G401 (cell line): Measurements from ENCODE around the gene CDH6. TPM values are rescaled to one million over a fixed set of nuclear protein-coding genes. Genes with fewer than 3 reads are reported as not detected.

ENCODE experiments used
- DNase-seq: peaks from one replicate; pipeline ENCODE4 v3.0.0-alpha.2; 2015; ENCODE audit warnings: low spot score
- in situ Hi-C: cut with HindIII; loops from 2 replicates; pipeline ENCODE4 v1.10.0; 2016; ENCODE audit warnings: low sequenced_read_pairs, mixed read lengths
- total RNA-seq: library from RNA; depleted of rRNA; stranded (reverse); fragments of >200 nt; shearing (Covaris generic); gene quantifications from 2 replicates; pipeline ENCODE4 v1.2.3, GENCODE V29; 2014

Gene CDH6
- total RNA-seq, 1 experiment from 2014 or later, result 0.58 TPM

DNA sequence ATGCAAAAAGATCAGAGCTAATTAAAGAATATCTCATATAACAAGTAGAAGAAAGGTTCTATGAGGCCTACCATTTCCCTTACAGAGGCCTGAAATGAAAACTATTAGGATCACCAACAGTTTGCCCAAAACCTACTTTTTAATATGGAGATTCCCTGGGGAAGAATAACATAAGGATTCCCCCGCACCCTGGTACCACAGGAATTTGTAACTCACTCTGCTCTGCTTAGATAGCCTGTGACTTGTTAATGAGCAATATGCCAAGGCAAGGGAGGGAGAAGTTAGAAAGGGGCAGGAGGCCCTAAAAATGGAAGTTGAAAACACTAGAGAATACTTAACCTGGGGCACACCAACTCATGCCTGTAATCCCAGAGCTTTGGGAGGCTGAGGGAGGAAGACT, 107.0 kb downstream of the CDH6 start:
- in situ Hi-C loops, result no loop called here
- DNase-seq, result no peak

DNA sequence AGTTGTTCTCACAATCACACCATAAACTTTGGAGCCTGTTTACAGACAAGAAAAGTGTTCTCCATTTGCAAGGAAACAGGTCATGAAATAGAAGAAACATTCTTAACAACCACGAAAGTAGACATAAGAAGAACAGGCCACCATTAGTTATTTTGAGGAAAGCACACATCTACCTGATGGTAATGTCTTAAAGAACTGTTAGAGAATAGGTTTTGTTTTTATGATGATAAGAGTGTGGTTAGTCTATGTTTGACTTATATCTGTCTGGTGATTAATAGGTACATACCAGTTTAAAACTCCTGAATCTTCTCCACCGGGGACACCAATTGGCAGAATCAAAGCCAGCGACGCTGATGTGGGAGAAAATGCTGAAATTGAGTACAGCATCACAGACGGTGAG, 108.3 kb downstream of the CDH6 start:
- in situ Hi-C loops, result no loop called here
- no peak for DNase-seq

- no peak for DNase-seq
- in situ Hi-C loops, result no loop called here
Measured at GRCh38 chr5:31303688-31304087, 110.2 kb downstream of the CDH6 start.

- in situ Hi-C loops, result no loop called here
- DNase-seq, result no peak
Measured at GRCh38 chr5:31317665-31318064, 124.2 kb downstream of the CDH6 start.

DNA sequence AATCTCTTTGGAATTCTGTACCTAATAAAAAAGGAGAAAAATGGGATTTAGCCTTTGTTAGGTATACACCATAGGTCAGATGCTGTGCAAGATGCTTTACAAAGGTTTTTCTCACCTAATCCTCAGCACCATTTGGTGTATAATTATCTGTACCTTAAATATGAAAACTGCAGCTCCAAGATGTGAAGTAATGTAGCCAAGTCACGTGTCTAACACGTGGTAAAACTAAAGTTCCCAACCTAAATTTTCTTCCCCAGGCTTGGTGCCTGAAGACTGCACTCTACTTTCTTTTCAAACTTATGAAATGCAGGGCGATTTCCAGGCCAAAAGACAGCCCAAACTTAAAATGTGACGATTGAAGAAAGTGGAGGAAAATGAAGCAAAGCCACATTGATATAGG, 125.8 kb downstream of the CDH6 start:
- in situ Hi-C loops, result no loop called here
- no peak for DNase-seq

DNA sequence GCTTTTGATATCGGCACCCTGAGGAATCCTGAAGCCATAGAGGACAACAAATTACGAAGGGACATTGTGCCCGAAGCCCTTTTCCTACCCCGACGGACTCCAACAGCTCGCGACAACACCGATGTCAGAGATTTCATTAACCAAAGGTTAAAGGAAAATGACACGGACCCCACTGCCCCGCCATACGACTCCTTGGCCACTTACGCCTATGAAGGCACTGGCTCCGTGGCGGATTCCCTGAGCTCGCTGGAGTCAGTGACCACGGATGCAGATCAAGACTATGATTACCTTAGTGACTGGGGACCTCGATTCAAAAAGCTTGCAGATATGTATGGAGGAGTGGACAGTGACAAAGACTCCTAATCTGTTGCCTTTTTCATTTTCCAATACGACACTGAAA, 129.5 kb downstream of the CDH6 start:
- in situ Hi-C loops, result no loop called here
- no peak for DNase-seq

GRCh38 chr5:31324842-31325241, 131.4 kb downstream of the CDH6 start:
- DNase-seq, result no peak
- in situ Hi-C loops, result no loop called here

GRCh38 chr5:31328040-31328733, 134.7 kb downstream of the CDH6 start:
- no peak for DNase-seq
- in situ Hi-C loops, result no loop called here

DNA sequence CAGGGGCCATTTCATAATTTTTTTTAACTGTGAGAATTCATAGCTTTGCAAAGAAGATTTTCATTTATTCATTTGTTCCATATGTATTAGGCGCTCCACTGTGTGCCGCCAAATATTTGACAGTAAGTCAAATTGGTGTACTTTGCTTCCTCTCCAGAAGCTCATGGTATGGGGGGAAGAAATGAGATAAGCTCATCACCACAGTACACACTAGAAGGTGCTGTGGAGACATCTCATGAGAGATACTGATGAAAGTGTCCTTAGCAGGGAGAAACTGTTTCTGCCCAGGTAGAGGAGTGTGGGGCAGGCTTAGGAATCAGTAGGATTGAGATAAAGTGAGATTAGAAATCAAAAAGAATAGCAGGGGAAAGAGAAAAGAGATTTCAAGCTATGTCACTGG, 136.2 kb downstream of the CDH6 start:
- in situ Hi-C loops, result no loop called here
- no peak for DNase-seq

DNA sequence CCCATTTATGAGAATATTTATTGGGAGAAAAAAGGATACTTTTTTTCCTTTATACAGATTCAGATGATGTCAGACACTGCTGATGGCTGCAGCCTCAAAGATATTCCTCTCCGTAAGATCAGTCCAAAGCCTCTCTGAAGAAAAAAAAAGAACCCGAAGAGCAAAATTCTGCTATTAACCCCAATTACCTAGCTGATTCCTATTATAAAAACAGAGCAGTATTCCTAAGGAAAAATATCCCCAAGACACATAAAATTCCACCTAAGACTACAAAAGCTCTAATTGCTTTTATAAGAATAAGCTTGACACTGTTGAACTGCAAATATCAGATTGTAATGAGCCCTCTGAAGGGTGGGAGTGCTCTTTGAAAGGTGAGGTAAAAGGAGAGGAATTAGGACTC, 138.7 kb downstream of the CDH6 start:
- DNase-seq, result no peak
- in situ Hi-C loops, result no loop called here

- no peak for DNase-seq
- in situ Hi-C loops, result no loop called here
Measured at GRCh38 chr5:31333475-31333874, 140.0 kb downstream of the CDH6 start.

- DNase-seq, result no peak
- in situ Hi-C loops, result no loop called here
Measured at GRCh38 chr5:31334061-31334860, 140.8 kb downstream of the CDH6 start.

- in situ Hi-C loops, result no loop called here
- DNase-seq, result no peak
Measured at GRCh38 chr5:31335456-31335855, 142.0 kb downstream of the CDH6 start.

GRCh38 chr5:31343946-31344345, 150.5 kb downstream of the CDH6 start:
- in situ Hi-C loops, result no loop called here
- no peak for DNase-seq

GRCh38 chr5:31346896-31347551, 153.5 kb downstream of the CDH6 start:
- no peak for DNase-seq
- in situ Hi-C loops, result no loop called here

DNA sequence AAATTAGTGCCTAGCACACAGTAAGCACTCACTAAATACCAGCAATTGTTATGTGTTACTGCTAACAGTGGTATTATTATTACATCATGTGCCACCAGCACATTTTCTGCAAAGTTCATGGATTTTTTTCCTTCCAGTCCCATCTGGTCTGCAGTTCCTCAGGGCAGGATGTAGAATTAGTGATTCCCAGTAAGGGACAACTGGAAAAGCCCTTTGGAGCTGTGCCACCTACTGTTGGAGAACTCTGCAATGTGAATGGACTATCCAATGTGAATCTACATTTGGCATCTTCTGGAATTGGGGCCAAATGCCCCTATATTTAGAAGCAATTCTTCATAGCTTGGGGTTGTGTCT, 154.0 kb downstream of the CDH6 start:
- in situ Hi-C loops, result no loop called here
- no peak for DNase-seq

GRCh38 chr5:31350395-31350794, 156.9 kb downstream of the CDH6 start:
- DNase-seq, result no peak
- in situ Hi-C loops, result no loop called here

DNA sequence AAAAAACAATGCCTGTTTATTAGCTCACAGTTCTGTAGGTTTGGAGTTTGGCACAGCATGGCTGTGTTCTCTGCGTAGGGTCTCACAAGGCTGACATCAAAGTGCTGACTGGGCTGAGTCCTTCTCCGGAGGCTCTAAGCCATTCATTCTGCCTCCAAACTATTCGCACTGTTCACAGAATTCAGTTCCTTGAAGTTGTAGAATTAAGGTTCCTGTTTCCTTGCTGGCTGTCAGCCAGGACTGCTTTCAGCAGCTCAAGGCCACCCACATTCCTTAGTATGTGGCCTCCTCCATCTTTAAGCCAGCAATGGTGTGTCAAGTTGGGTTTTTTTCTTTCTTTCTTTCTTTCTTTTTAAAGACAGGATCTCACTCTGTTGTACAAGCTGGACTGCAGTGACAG, 161.9 kb downstream of the CDH6 start:
- in situ Hi-C loops, result no loop called here

GRCh38 chr5:31357038-31357437, 163.6 kb downstream of the CDH6 start:
- in situ Hi-C loops, result no loop called here

More for the DNA sequence above, 161.9 kb downstream of the CDH6 start:
- DNase-seq, result no peak

DNA sequence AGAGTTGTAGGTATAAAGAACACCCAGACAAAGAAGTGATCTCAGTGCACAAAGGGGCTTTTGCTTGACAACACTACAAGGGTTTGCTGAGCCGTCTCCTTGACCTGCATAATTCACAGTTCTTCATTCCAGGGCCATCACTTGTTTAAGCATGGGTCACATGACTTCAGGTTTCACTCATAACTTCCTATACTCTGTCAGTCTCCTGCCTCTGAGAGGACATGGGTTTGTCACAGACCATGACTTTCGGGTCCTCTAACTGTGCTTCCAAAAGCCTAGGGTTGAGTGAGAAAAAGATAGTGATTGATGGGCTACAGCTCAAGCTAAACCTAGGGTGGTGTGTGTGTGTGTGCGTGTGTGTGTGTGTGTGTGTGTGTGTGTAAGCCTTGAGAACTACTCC, 166.4 kb downstream of the CDH6 start:
- no peak for DNase-seq
- in situ Hi-C loops, result no loop called here

More at GRCh38 chr5:31357038-31357437, 163.6 kb downstream of the CDH6 start:
- no peak for DNase-seq
